ENCODE data around the gene ZNF74. TPM values are rescaled to one million over a fixed set of nuclear protein-coding genes. Genes with fewer than 3 reads are reported as not detected.
"Not testable (repeated sequence)": the region's sequence is repeated elsewhere in the genome, so short reads cannot be mapped to it uniquely, and the experiment has no call there.

Gene ZNF74
- total and polyA plus RNA-seq, 2 experiments from 2014 or later: 15.6 to 17.9 TPM

DNA sequence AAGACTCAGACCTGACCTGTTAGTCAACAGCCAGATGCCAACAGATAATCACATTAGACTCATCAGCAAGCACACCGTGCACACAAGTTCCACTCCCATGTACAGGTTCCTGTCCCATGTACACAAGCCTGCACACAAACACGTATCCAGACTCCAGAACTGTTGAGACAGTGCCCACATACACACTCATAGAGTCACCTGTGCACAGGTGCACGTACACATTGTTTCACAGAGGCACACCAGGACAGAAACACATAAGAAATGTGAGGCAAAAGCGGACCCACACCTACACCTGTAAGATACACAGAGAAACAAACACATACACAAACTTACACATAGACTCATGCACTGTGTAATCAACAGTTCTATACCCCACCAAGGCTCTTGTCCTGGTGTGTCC lies 2.7 kb upstream of the ZNF74 start:
- H3K79me2 ChIP-seq: peaks cover 19% of the 10 kb centered on the region
- no peak overlapping the region for H3K4me3 ChIP-seq
- no peak overlapping the region for H2AFZ ChIP-seq
- H3K27ac ChIP-seq: no peak overlapping the region
- no peaks in the 10 kb centered on the region for H3K36me3 ChIP-seq (replicated peaks; ENCODE audit: insufficient read depth, low read depth)
- peaks cover 3% of the 10 kb centered on the region for H4K20me1 ChIP-seq (ENCODE audit: insufficient read depth, poor library complexity, severe bottlenecking)
- H3K4me2 ChIP-seq: no peak overlapping the region
- H3K4me1 ChIP-seq (ENCODE audit: insufficient read depth): peaks cover 19% of the 10 kb centered on the region
- no peak for DNase-seq (ENCODE audit: low spot score)
- H3K27me3 ChIP-seq: no peaks in the 10 kb centered on the region
- WGBS (ENCODE audit: low lambda C conversion rate, missing lambda C conversion rate): 83% methylated on average over 4 of the region's 4 CpGs
- no peaks in the 10 kb centered on the region for H3K9me3 ChIP-seq (ENCODE audit: low read depth)
- TF ChIP-seq, protein P1, sequence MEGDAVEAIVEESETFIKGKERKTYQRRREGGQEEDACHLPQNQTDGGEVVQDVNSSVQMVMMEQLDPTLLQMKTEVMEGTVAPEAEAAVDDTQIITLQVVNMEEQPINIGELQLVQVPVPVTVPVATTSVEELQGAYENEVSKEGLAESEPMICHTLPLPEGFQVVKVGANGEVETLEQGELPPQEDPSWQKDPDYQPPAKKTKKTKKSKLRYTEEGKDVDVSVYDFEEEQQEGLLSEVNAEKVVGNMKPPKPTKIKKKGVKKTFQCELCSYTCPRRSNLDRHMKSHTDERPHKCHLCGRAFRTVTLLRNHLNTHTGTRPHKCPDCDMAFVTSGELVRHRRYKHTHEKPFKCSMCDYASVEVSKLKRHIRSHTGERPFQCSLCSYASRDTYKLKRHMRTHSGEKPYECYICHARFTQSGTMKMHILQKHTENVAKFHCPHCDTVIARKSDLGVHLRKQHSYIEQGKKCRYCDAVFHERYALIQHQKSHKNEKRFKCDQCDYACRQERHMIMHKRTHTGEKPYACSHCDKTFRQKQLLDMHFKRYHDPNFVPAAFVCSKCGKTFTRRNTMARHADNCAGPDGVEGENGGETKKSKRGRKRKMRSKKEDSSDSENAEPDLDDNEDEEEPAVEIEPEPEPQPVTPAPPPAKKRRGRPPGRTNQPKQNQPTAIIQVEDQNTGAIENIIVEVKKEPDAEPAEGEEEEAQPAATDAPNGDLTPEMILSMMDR (IDR thresholded peaks at IDR 0.05; ENCODE audit: poor library complexity): no peak
- no peak for TF ChIP-seq EZH2phosphoT487 (IDR thresholded peaks at IDR 0.05; ENCODE audit: low read depth, severe bottlenecking, unreplicated experiment)
- no peak for TF ChIP-seq EZH2 (IDR thresholded peaks at IDR 0.05; ENCODE audit: borderline replicate concordance)
- no peaks in the 10 kb centered on the region for H3K9me2 ChIP-seq (replicated peaks; ENCODE audit: insufficient read depth)

DNA sequence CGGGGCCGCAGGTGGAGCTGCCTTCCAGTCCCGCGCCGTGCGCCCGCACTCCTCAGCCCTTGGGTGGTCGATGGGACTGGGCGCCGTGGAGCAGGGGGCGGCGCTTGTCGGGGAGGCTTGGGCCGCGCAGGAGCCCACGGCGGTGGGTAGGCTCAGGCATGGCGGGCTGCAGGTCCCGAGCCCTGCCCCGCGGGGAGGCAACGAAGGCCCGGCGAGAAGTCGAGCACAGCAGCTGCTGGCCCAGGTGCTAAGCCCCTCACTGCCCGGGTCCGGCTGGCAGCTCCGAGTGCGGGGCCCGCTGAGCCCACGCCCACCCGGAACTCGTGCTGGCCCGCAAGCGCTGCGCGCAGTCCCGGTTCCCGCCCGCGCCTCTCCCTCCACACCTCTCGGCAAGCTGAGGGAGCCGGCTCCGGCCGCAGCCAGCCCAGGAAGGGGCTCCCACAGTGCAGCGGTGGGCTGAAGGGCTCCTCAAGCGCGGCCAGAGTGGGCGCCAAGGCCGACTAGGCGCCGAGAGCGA lies 1.5 kb upstream of the ZNF74 start:
- not testable (repeated sequence) for H4K20me1 ChIP-seq (ENCODE audit: insufficient read depth, poor library complexity, severe bottlenecking); DNase-seq (ENCODE audit: low spot score); H3K4me3 ChIP-seq; H3K9me3 ChIP-seq (ENCODE audit: low read depth); H2AFZ ChIP-seq; H3K36me3 ChIP-seq (replicated peaks; ENCODE audit: insufficient read depth, low read depth); H3K9me2 ChIP-seq (replicated peaks; ENCODE audit: insufficient read depth); H3K27me3 ChIP-seq; H3K4me2 ChIP-seq; H3K27ac ChIP-seq
- H3K4me1 ChIP-seq (ENCODE audit: insufficient read depth): peaks cover 28% of the 10 kb centered on the region
- H3K79me2 ChIP-seq: peaks cover 30% of the 10 kb centered on the region
- WGBS (ENCODE audit: low lambda C conversion rate, missing lambda C conversion rate): 98% methylated on average over 28 of the region's 53 CpGs

- H3K9me3 ChIP-seq (ENCODE audit: low read depth): no peaks in the 10 kb centered on the region
- H3K27ac ChIP-seq: peak overlapping the region; percentile 89
- TF ChIP-seq EZH2phosphoT487 (IDR thresholded peaks at IDR 0.05; ENCODE audit: low read depth, severe bottlenecking, unreplicated experiment): no peak
- TF ChIP-seq EZH2 (IDR thresholded peaks at IDR 0.05; ENCODE audit: borderline replicate concordance): no peak
- TF ChIP-seq, protein P1 (IDR thresholded peaks at IDR 0.05; ENCODE audit: poor library complexity): no peak
- H3K27me3 ChIP-seq: no peaks in the 10 kb centered on the region
- 95% methylated on average over 23 of the region's 23 CpGs for WGBS (ENCODE audit: low lambda C conversion rate, missing lambda C conversion rate)
- H3K36me3 ChIP-seq (replicated peaks; ENCODE audit: insufficient read depth, low read depth): no peaks in the 10 kb centered on the region
- no peak overlapping the region for H3K4me3 ChIP-seq
- H4K20me1 ChIP-seq (ENCODE audit: insufficient read depth, poor library complexity, severe bottlenecking): peaks cover 6% of the 10 kb centered on the region
- no peak for DNase-seq (ENCODE audit: low spot score)
- peaks cover 37% of the 10 kb centered on the region for H3K79me2 ChIP-seq
- peaks cover 28% of the 10 kb centered on the region for H3K4me1 ChIP-seq (ENCODE audit: insufficient read depth)
- H2AFZ ChIP-seq: peak overlapping the region; percentile 90
- H3K9me2 ChIP-seq (replicated peaks; ENCODE audit: insufficient read depth): no peaks in the 10 kb centered on the region
- H3K4me2 ChIP-seq: peak overlapping the region; percentile 82
These were observed 807 bp upstream of the ZNF74 start for GRCh38 chr22:20392983-20393704.

DNA sequence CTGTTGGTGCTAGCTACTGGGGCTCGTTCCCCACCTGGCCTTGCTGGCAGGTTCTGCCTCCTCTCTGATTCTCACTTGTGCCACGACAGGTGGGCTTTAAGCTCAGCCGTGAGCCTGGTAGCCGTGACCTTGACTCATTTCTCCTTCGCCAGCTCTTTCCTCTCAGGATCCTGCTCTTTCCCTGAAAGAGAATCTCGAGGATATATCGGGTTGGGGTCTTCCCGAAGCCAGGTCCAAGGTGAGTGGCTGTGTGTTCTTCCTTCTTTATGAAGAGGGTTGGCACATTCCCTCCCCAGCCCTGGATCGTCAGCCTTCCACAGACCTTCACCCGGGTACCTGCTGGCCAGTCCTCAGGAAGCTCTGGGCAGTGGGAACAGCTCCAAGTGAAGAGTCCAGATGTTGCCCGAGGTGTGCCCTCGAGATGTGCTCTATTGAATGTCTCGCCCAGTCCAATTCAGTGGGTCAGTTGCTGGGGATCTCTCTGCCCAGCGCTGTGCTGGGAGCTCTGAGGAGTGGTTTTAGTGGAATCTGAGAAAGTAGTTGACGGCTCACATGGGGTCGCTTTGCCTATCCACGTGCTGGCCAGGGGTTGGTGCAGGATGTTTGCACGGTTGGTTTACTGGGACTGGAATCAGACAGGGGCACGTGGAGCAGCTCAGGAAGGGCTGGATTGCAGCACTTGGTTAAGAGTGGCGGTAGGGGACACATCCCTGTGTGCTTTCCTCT lies 1.4 kb downstream of the ZNF74 start:
- no peaks in the 10 kb centered on the region for H3K36me3 ChIP-seq (replicated peaks; ENCODE audit: insufficient read depth, low read depth)
- H3K9me3 ChIP-seq (ENCODE audit: low read depth): no peaks in the 10 kb centered on the region
- WGBS (ENCODE audit: low lambda C conversion rate, missing lambda C conversion rate): 77% methylated on average over 20 of the region's 20 CpGs
- peak overlapping the region; percentile 82 for H3K4me2 ChIP-seq
- no peak overlapping the region for H3K4me3 ChIP-seq
- TF ChIP-seq EZH2phosphoT487 (IDR thresholded peaks at IDR 0.05; ENCODE audit: low read depth, severe bottlenecking, unreplicated experiment): no peak
- TF ChIP-seq EZH2 (IDR thresholded peaks at IDR 0.05; ENCODE audit: borderline replicate concordance): no peak
- TF ChIP-seq, protein P1 (IDR thresholded peaks at IDR 0.05; ENCODE audit: poor library complexity): no peak
- H3K27ac ChIP-seq: no peak overlapping the region
- no peak overlapping the region for H2AFZ ChIP-seq
- H3K9me2 ChIP-seq (replicated peaks; ENCODE audit: insufficient read depth): no peaks in the 10 kb centered on the region
- peaks cover 28% of the 10 kb centered on the region for H3K4me1 ChIP-seq (ENCODE audit: insufficient read depth)
- DNase-seq (ENCODE audit: low spot score): no peak
- no peaks in the 10 kb centered on the region for H3K27me3 ChIP-seq
- peaks cover 6% of the 10 kb centered on the region for H4K20me1 ChIP-seq (ENCODE audit: insufficient read depth, poor library complexity, severe bottlenecking)
- peaks cover 59% of the 10 kb centered on the region for H3K79me2 ChIP-seq
